GM18499 (cell line): ENCODE results near the gene ATP2B1.
"Not testable (repeated sequence)": the region's sequence is repeated elsewhere in the genome, so short reads cannot be mapped to it uniquely, and the experiment has no call there.

Experiments used
- ATAC-seq: cut with Tn5 transposase; IDR thresholded peaks from one replicate; pipeline ENCODE4 v1.9.1; 2021; ENCODE audit warnings: moderate number of reproducible peaks; ENCODE audit not compliant: insufficient read depth, unreplicated experiment

Gene ATP2B1

GRCh38 chr12:89717759-89718523 is 9.3 kb upstream of the ATP2B1 start:
- ATAC-seq, result no peak

GRCh38 chr12:89712706-89713105 is 4.1 kb upstream of the ATP2B1 start:
- ATAC-seq, result no peak

GRCh38 chr12:89710873-89711750 is 2.5 kb upstream of the ATP2B1 start:
- ATAC-seq, result no peak

- no peak for ATAC-seq
These were observed 1.6 kb upstream of the ATP2B1 start for GRCh38 chr12:89709995-89710872.

GRCh38 chr12:89709157-89709994 is 738 bp upstream of the ATP2B1 start:
- ATAC-seq, result peak; percentile 36

- ATAC-seq, result no peak
These were observed 704 bp downstream of the ATP2B1 start for GRCh38 chr12:89707703-89708564.

- ATAC-seq, result no peak
These were observed 1.5 kb downstream of the ATP2B1 start for GRCh38 chr12:89706986-89707702.

- no peak for ATAC-seq
These were observed 2.1 kb downstream of the ATP2B1 start for GRCh38 chr12:89706551-89706950.

- no peak for ATAC-seq
These were observed 4.2 kb downstream of the ATP2B1 start for GRCh38 chr12:89704457-89704856.

- ATAC-seq, result no peak
These were observed 4.9 kb downstream of the ATP2B1 start for GRCh38 chr12:89703768-89704167.

- no peak for ATAC-seq
These were observed 6.1 kb downstream of the ATP2B1 start for GRCh38 chr12:89702503-89702902.

GRCh38 chr12:89701606-89702206 is 6.9 kb downstream of the ATP2B1 start:
- no peak for ATAC-seq

GRCh38 chr12:89700191-89700810 is 8.3 kb downstream of the ATP2B1 start:
- ATAC-seq, result no peak

- no peak for ATAC-seq
These were observed 10.0 kb downstream of the ATP2B1 start for GRCh38 chr12:89698607-89699006.

- not testable (repeated sequence) for ATAC-seq
These were observed 10.9 kb downstream of the ATP2B1 start for GRCh38 chr12:89697728-89698127.

- no peak for ATAC-seq
These were observed 11.3 kb downstream of the ATP2B1 start for GRCh38 chr12:89697296-89697695.

- no peak for ATAC-seq
These were observed 12.8 kb downstream of the ATP2B1 start for GRCh38 chr12:89695830-89696229.
